Sigmoid colon (tissue), 7 donors: ENCODE measurements around the gene KLK2. TPM values are rescaled to one million over a fixed set of nuclear protein-coding genes. Genes with fewer than 3 reads are reported as not detected.

Experiments used
- DNase-seq: peaks from one replicate; pipeline ENCODE4 v3.0.0-alpha.2; 2019
- H3K27ac ChIP-seq, 4 donors: fragments of 200-600 bp; sonication (generic); one replicate each; pipeline ENCODE4 v1.5.1; 2016 to 2019; ENCODE audit warnings: mild to moderate bottlenecking in 1 of 4
- H3K27me3 ChIP-seq, 3 donors: fragments of 200-600 bp; sonication (generic); one replicate each; pipeline ENCODE4 v1.5.1; 2019; ENCODE audit warnings: mild to moderate bottlenecking in 1 of 3
- H3K36me3 ChIP-seq, 4 donors: fragments of 200-600 bp; sonication (generic); one replicate each; pipeline ENCODE4 v1.5.1; 2016 to 2019
- H3K4me1 ChIP-seq, 4 donors: fragments of 200-600 bp; sonication (generic); one replicate each; pipeline ENCODE4 v1.5.1; 2017 to 2019
- H3K4me3 ChIP-seq, 4 donors: fragments of 200-600 bp; sonication (generic); one replicate each; pipeline ENCODE4 v1.5.1; 2017 to 2019; ENCODE audit warnings: mild to moderate bottlenecking in 2 of 4, moderate library complexity in 1 of 4
- H3K9me3 ChIP-seq, 4 donors: fragments of 200-600 bp in 3 of 4; sonication (generic) in 3 of 4; one replicate each; pipeline versions ENCODE4 v1.5.1 to v1.6.1; 2013 to 2019
- EP300 ChIP-seq, 4 donors: sonication (generic); formaldehyde crosslinking; IDR thresholded peaks; one replicate each; pipeline ENCODE4 v1.6.1; 2017; ENCODE audit warnings: antibody characterized with exemption in 4 of 4
- POLR2A ChIP-seq, 2 donors: fragments of 450-650 bp; IDR thresholded peaks; one replicate each; pipeline ENCODE4 v1.6.1; 2016; ENCODE audit warnings: antibody characterized with exemption in 2 of 2, mild to moderate bottlenecking in 2 of 2, moderate library complexity in 2 of 2
- POLR2AphosphoS5 ChIP-seq, 4 donors: sonication (generic); formaldehyde crosslinking; IDR thresholded peaks; one replicate each; pipeline ENCODE4 v1.6.1; 2017; ENCODE audit warnings: antibody characterized with exemption in 4 of 4
- WGBS, 2 donors: extraction: QIAGEN DNeasy Blood & Tissue Kit; methylation state at CpG; one replicate each; pipeline ENCODE4 v1.1.7; 2013; 5-methylcytosine and 5-hydroxymethylcytosine counted together
- intact Hi-C: fragments of 100-400 bp; cut with DNase I; formaldehyde crosslinking; loops from one replicate; pipeline ENCODE4 v1.15.1; 2023
- polyA plus RNA-seq, 3 donors: library from polyadenylated mRNA; stranded (reverse); fragments of 200-250 nt; gene quantifications; one replicate each; pipeline ENCODE4 v1.2.3, GENCODE V29; 2013
- total RNA-seq, 4 donors: library from RNA; depleted of rRNA; stranded (reverse); fragments of >200 nt; gene quantifications; one replicate each; pipeline ENCODE4 v1.1.0, GENCODE V29; 2016
- TF ChIP-seq, protein P1 (sequence below), 4 experiments: fragments of 450-650 bp in 3 of 4; fragments of 200-600 bp in 1 of 4; IDR thresholded peaks; one replicate each; pipeline ENCODE4 v1.5.1; 2016 to 2019; ENCODE audit warnings: antibody characterized with exemption in 4 of 4, mild to moderate bottlenecking in 3 of 4, moderate library complexity in 2 of 4
- donor health status: healthy with polysubstance abuse.
- donor health status: Bipolar disorder and iron deficiency.
- donor health status: healthy.

The KLK2 gene
- total and polyA plus RNA-seq, 7 donors, result 0.28 TPM; not detected in 6

DNA sequence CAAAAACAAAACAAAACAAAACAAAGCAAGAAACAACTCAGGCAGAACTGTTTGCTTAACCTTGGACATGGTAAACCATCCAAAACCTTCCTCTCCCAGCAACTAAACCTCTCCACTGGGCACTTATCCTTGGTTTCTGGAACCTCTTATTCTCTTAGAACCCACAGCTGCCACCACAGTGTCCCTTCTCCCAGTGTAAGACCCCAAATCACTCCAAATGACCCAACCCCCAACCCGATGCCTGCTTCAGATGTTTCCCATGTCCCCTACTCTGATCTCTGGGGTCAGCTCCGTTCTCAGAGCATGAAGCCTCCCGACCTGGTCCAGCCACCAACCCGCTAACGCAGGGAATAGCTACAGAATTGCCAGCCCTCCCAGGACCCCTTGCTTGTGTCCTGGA lies 972 bp downstream of the KLK2 start:
- Histone ChIP-seq H3K9me3 (no peaks in the 10 kb centered on the region), H3K27me3 (peaks cover 0 to 60% (median 14%) of the 10 kb centered on the region in 3 donors), H3K4me3 (no peak overlapping the region), H3K27ac (no peak overlapping the region), H3K4me1 (no peaks in the 10 kb centered on the region), H3K36me3 (no peaks in the 10 kb centered on the region)
- TF ChIP-seq EP300 (IDR thresholded peaks at IDR 0.05), result no peak
- TF ChIP-seq, protein P1, sequence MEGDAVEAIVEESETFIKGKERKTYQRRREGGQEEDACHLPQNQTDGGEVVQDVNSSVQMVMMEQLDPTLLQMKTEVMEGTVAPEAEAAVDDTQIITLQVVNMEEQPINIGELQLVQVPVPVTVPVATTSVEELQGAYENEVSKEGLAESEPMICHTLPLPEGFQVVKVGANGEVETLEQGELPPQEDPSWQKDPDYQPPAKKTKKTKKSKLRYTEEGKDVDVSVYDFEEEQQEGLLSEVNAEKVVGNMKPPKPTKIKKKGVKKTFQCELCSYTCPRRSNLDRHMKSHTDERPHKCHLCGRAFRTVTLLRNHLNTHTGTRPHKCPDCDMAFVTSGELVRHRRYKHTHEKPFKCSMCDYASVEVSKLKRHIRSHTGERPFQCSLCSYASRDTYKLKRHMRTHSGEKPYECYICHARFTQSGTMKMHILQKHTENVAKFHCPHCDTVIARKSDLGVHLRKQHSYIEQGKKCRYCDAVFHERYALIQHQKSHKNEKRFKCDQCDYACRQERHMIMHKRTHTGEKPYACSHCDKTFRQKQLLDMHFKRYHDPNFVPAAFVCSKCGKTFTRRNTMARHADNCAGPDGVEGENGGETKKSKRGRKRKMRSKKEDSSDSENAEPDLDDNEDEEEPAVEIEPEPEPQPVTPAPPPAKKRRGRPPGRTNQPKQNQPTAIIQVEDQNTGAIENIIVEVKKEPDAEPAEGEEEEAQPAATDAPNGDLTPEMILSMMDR (IDR thresholded peaks at IDR 0.05), result no peak
- DNase-seq, result no peak
- intact Hi-C loops, result no loop called here
- WGBS, 2 donors, result 78 to 86% methylated on average over 5 of the region's 5 CpGs

DNA sequence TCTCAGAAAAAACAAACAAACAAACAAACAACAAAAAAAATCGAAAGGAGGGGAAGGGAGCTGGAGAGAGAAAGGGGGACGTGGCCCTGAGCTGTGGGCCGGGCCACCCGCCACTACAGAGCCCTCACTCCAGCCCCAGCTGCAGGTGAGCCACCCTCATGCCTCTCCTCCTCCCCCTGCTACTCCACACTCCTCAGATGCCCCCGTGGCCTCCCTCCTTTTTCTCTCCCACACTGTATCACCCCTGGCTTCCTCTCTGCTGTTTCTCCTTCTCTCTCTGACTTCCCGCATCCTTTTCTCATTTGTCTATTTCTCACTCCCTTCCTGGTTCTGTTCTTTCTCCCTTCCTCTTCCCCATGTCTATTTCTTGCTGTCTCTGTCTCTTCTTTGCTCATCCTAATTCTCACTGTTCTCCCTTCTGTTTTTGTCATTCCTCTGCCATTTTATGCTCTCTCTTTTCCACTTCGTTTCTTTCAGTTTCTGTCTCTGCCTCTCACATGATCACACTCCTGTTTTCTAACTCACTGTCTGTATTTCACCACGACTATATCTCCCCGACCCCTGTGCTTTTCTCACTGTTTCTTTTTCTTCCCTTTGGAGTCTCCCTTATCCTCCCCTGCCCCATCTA lies 2.7 kb downstream of the KLK2 start:
- Histone ChIP-seq H3K27me3 (peaks cover 0 to 57% (median 14%) of the 10 kb centered on the region in 3 donors), H3K27ac (no peak overlapping the region), H3K4me3 (no peak overlapping the region), H3K9me3 (no peaks in the 10 kb centered on the region), H3K4me1 (no peaks in the 10 kb centered on the region), H3K36me3 (no peaks in the 10 kb centered on the region)
- 49 to 57% methylated on average over 9 of the region's 9 CpGs for WGBS, 2 donors
- intact Hi-C loops, result no loop called here
- TF ChIP-seq POLR2AphosphoS5 (IDR thresholded peaks at IDR 0.05), result no peak
- TF ChIP-seq, protein P1 (IDR thresholded peaks at IDR 0.05), result no peak
- no peak for TF ChIP-seq EP300 (IDR thresholded peaks at IDR 0.05)
- TF ChIP-seq POLR2A (IDR thresholded peaks at IDR 0.05), result no peak
- DNase-seq, result no peak

DNA sequence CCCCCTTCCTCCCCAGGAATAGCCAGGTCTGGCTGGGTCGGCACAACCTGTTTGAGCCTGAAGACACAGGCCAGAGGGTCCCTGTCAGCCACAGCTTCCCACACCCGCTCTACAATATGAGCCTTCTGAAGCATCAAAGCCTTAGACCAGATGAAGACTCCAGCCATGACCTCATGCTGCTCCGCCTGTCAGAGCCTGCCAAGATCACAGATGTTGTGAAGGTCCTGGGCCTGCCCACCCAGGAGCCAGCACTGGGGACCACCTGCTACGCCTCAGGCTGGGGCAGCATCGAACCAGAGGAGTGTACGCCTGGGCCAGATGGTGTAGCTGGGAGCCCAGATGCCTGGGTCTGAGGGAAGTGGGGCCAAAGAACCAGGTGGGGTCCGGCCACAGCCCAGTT lies 3.2 kb downstream of the KLK2 start:
- Histone ChIP-seq H3K9me3 (no peaks in the 10 kb centered on the region), H3K27ac (no peak overlapping the region), H3K27me3 (peaks cover 0 to 57% (median 14%) of the 10 kb centered on the region in 3 donors), H3K4me3 (no peak overlapping the region), H3K36me3 (no peaks in the 10 kb centered on the region), H3K4me1 (no peaks in the 10 kb centered on the region)
- TF ChIP-seq POLR2A (IDR thresholded peaks at IDR 0.05) (no peak), POLR2AphosphoS5 (IDR thresholded peaks at IDR 0.05) (no peak), EP300 (IDR thresholded peaks at IDR 0.05) (no peak)
- TF ChIP-seq, protein P1 (IDR thresholded peaks at IDR 0.05), result no peak
- WGBS, 2 donors, result 79 to 87% methylated on average over 7 of the region's 7 CpGs
- intact Hi-C loops, result no loop called here
- DNase-seq, result no peak

DNA sequence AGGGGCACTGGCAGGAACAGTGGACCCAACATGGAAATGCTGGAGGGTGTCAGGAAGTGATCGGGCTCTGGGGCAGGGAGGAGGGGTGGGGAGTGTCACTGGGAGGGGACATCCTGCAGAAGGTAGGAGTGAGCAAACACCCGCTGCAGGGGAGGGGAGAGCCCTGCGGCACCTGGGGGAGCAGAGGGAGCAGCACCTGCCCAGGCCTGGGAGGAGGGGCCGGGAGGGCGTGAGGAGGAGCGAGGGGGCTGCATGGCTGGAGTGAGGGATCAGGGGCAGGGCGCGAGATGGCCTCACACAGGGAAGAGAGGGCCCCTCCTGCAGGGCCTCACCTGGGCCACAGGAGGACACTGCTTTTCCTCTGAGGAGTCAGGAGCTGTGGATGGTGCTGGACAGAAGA lies 4.1 kb downstream of the KLK2 start:
- no peak overlapping the region for H3K27ac ChIP-seq
- H3K4me1 ChIP-seq, result no peaks in the 10 kb centered on the region
- peaks cover 0 to 57% (median 14%) of the 10 kb centered on the region in 3 donors for H3K27me3 ChIP-seq
- no peak for DNase-seq
- TF ChIP-seq POLR2A (IDR thresholded peaks at IDR 0.05) (no peak), EP300 (IDR thresholded peaks at IDR 0.05) (no peak), POLR2AphosphoS5 (IDR thresholded peaks at IDR 0.05) (no peak)
- TF ChIP-seq, protein P1 (IDR thresholded peaks at IDR 0.05), result no peak
- intact Hi-C loops, result no loop called here
- no peak overlapping the region for H3K4me3 ChIP-seq
- WGBS, 2 donors, result 13 to 19% methylated on average over 8 of the region's 8 CpGs
- no peaks in the 10 kb centered on the region for H3K36me3 ChIP-seq
- H3K9me3 ChIP-seq, result no peaks in the 10 kb centered on the region

DNA sequence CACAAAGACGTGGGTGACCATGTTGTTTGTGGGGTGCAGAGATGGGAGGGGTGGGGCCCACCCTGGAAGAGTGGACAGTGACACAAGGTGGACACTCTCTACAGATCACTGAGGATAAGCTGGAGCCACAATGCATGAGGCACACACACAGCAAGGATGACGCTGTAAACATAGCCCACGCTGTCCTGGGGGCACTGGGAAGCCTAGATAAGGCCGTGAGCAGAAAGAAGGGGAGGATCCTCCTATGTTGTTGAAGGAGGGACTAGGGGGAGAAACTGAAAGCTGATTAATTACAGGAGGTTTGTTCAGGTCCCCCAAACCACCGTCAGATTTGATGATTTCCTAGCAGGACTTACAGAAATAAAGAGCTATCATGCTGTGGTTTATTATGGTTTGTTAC lies 5.6 kb downstream of the KLK2 start:
- H3K27ac ChIP-seq, result no peak overlapping the region
- intact Hi-C loops, result no loop called here
- H3K9me3 ChIP-seq, result no peaks in the 10 kb centered on the region
- H3K4me3 ChIP-seq, result no peak overlapping the region
- no peak for DNase-seq
- H3K36me3 ChIP-seq, result no peaks in the 10 kb centered on the region
- 75 to 79% methylated on average over 5 of the region's 5 CpGs for WGBS, 2 donors
- H3K4me1 ChIP-seq, result no peaks in the 10 kb centered on the region
- TF ChIP-seq EP300 (IDR thresholded peaks at IDR 0.05), result no peak
- TF ChIP-seq POLR2A (IDR thresholded peaks at IDR 0.05), result no peak
- TF ChIP-seq, protein P1 (IDR thresholded peaks at IDR 0.05), result no peak
- no peak for TF ChIP-seq POLR2AphosphoS5 (IDR thresholded peaks at IDR 0.05)
- peaks cover 0 to 52% (median 14%) of the 10 kb centered on the region in 3 donors for H3K27me3 ChIP-seq
